BLaER1 treated with 17β-estradiol and CSF1 and Interleukin-3, amounts not matched to agents 10 nM and 100 nM (cell line): ENCODE measurements around the gene SF3A2.

Experiments used
- H3K27ac ChIP-seq, 11 experiments: shearing (Covaris generic); formaldehyde crosslinking; 2 replicates each; pipeline ENCODE4 v1.8.1; 2022
- H3K27me3 ChIP-seq, 11 experiments: shearing (Covaris generic); formaldehyde crosslinking; 2 replicates each; pipeline ENCODE4 v1.8.1; 2022
- H3K36me3 ChIP-seq, 11 experiments: shearing (Covaris generic); formaldehyde crosslinking; 2 replicates each; pipeline ENCODE4 v1.8.1; 2022
- H3K4me1 ChIP-seq, 10 experiments: shearing (Covaris generic); formaldehyde crosslinking; 2 replicates each; pipeline ENCODE4 v1.8.1; 2022
- H3K4me2 ChIP-seq, 11 experiments: shearing (Covaris generic); formaldehyde crosslinking; 2 replicates each; pipeline ENCODE4 v1.8.1; 2022
- H3K4me3 ChIP-seq, 10 experiments: shearing (Covaris generic); formaldehyde crosslinking; 2 replicates each; pipeline ENCODE4 v1.8.1; 2022
- H3K9ac ChIP-seq, 11 experiments: shearing (Covaris generic); formaldehyde crosslinking; 2 replicates each; pipeline ENCODE4 v1.8.1; 2022
- H3K9me3 ChIP-seq, 11 experiments: shearing (Covaris generic); formaldehyde crosslinking; replicated peaks in 1 of 11; 2 replicates each; pipeline ENCODE4 v1.8.1; 2022
- H4K20me1 ChIP-seq, 11 experiments: shearing (Covaris generic); formaldehyde crosslinking; 2 replicates each; pipeline ENCODE4 v1.8.1; 2022
- Cebpa-rat ChIP-seq, 11 experiments: shearing (Covaris generic); IDR thresholded peaks; 2 replicates each; pipeline ENCODE4 v1.8.1; 2022

The SF3A2 gene

DNA sequence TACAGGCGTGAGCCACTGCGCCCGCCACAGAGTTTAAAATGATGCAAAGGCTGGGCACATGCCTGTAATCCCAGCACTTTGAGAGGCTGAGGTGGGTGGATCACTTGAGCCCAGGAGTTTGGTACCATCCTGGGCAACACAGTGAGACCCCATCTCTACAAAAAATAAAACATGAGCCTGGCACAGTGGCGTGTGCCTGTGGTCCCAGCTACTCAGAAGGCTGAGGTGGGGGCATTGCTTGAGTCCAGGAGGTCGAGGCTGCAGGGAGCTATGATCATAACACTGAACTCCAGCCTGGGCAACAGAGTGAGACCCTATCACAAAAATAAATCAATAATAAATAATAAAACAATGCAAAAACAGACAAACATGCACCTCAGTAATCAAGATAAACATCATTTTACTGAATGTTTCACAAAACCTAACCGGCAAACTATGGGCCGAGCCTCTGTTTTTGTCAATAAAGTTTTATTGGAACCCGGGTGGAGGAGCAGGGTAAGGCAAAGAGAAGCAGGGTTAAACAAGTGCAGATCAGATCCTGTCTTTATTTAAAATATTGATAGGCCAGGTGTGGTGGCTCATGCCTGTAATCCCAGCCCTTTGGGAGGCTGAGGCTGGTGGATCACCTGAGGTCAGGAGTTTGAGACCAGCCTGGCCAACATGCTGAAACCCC is 47.3 kb downstream of the SF3A2 start:
- Histone ChIP-seq H3K27me3 (peaks cover 0 to 15% (median 0%) of the 10 kb centered on the region in 11 experiments; a peak in 2 of 22 replicates), H3K27ac (no peak overlapping the region), H3K4me3 (no peak overlapping the region), H3K4me1 (peaks cover 54 to 92% (median 85%) of the 10 kb centered on the region in 10 experiments), H3K36me3 (no peaks in the 10 kb centered on the region), H4K20me1 (peaks cover 0 to 82% (median 8%) of the 10 kb centered on the region in 11 experiments; a peak in 9 of 22 replicates), H3K9me3 (no peaks in the 10 kb centered on the region), H3K9ac (no peak overlapping the region), H3K4me2 (peak overlapping the region in 7 of 11 experiments; percentile 95 to 98 (median 97); a peak in 6 of 22 replicates)
- no peak for TF ChIP-seq Cebpa-rat (IDR thresholded peaks at IDR 0.05)

DNA sequence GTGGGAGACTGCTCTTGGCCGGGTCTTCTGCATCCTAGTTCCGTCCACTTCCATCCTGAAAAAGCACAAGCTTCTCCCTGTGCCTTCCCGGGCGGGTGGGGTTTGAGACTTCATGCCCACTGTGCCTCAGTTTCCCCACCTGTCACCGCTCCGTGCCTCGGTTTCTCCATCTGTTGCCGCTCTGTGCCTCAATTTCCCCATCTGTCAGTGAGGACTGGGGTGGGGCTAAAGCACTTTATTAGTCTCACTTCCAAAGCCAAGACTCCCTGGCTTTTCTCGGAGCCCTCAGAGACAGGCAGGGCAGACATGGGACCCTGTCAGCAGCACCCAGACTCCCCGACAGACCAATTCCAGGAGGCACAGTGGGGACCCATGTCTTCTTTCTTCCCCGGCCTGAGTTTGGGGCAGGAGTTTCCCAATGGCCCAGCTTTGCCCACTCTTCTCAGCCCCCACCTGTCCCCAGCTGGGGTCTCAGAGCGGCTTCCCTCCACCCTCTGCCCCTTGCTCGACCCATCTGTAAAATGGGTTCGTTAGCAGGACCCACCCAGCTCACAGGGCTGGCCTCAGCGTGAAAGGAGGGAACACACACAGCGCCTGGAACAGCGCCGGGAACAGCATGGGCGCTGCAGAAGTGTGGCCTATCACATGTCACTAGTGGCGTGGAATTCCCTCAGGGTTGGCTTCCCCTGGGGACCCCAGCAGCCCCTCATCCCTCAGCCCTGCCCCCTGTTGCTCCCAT is 49.9 kb downstream of the SF3A2 start:
- H4K20me1 ChIP-seq = peaks cover 3 to 76% (median 10%) of the 10 kb centered on the region in 11 experiments; a peak in 18 of 22 replicates
- no peak for TF ChIP-seq Cebpa-rat (IDR thresholded peaks at IDR 0.05)
- peaks cover 0 to 26% (median 0%) of the 10 kb centered on the region in 11 experiments; a peak in 4 of 22 replicates for H3K27me3 ChIP-seq
- peak overlapping the region in 7 of 11 experiments; percentile 1 to 56 (median 21); a peak in 9 of 22 replicates for H3K9ac ChIP-seq
- H3K4me1 ChIP-seq = peaks cover 58 to 93% (median 82%) of the 10 kb centered on the region in 10 experiments
- peak overlapping the region; percentile 24 to 100 (median 98) for H3K4me2 ChIP-seq
- no peaks in the 10 kb centered on the region for H3K9me3 ChIP-seq
- peaks cover 0 to 11% (median 2%) of the 10 kb centered on the region in 11 experiments; a peak in 10 of 22 replicates for H3K36me3 ChIP-seq
- H3K27ac ChIP-seq = peak overlapping the region in 7 of 11 experiments; percentile 21 to 99 (median 53); a peak in 11 of 22 replicates
- H3K4me3 ChIP-seq = no peak overlapping the region

DNA sequence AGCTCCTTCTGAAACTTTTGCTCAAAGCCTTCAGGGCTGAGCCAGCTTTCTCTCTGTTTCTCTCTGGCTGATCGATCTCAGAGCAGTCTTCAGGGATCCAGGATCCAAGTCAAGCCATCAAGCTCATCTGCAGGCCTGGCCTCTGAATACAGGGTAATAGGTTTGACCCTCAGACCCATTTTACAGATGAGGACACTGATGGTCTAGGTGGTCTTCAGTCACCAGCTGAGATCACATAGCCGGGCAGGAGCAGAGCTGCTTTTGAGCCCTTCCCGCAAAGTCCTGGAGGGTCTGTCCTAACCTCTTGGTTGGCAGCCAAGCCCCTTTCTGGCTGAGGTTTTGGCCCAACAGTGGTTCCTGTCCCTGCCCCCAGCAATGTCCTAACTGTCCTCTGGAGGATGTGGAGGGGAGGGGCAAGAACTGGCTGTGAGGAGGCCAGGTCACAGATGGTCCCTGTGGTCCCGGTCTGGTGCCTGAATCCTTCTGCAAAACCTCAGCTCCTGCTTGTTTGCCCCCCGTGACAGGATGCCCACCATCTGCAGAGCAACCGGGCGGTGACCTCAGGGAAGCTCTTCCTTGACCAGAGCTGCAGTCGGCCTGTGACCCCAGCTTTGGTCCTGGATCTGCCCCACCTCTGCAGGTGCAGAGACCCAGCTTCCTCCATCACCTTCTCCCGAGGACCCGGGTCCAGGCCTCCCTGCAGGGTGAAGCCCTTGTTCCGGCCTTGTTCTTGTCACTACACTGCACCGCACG is 51.1 kb downstream of the SF3A2 start:
- Histone ChIP-seq H3K4me1 (peaks cover 58 to 93% (median 82%) of the 10 kb centered on the region in 10 experiments), H3K9ac (peak overlapping the region in 9 of 11 experiments; percentile 89 to 94 (median 92); a peak in 18 of 22 replicates), H3K4me3 (peak overlapping the region in 7 of 10 experiments; percentile 3 to 86 (median 39); a peak in 9 of 20 replicates), H3K9me3 (no peaks in the 10 kb centered on the region), H3K27me3 (peaks cover 0 to 30% (median 0%) of the 10 kb centered on the region in 11 experiments; a peak in 4 of 22 replicates), H4K20me1 (peaks cover 11 to 76% (median 22%) of the 10 kb centered on the region in 11 experiments; a peak in 18 of 22 replicates), H3K27ac (peak overlapping the region in 9 of 11 experiments; percentile 94 to 99 (median 97); a peak in 19 of 22 replicates), H3K4me2 (peak overlapping the region; percentile 95 to 100 (median 98)), H3K36me3 (peaks cover 0 to 23% (median 13%) of the 10 kb centered on the region in 11 experiments; a peak in 15 of 22 replicates)
- no peak for TF ChIP-seq Cebpa-rat (IDR thresholded peaks at IDR 0.05)

DNA sequence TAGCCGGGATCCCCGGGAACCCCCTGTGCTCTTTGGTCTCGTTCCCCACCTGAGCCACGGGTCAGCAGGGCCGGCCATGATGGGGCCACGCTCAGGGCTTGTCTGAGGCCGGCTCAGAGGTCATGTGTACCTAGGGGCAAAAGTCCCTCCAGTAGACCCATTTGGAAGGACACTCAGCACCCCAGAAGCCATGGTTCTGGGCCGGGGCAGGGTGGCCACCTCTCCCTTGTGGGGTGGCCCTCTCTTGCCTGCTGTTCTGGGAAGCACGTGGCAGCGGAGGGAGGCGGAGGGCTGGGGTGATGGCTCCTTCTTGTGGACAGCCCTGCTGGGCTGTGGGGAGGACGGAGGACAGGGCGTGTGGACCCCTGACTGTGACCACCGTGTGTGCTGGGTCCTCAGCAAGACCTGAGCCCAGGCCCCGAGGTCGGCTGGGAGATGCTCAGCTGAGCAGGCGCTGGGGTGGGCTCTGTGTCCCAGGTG is 51.8 kb downstream of the SF3A2 start:
- no peaks in the 10 kb centered on the region for H3K9me3 ChIP-seq
- TF ChIP-seq Cebpa-rat (IDR thresholded peaks at IDR 0.05) = no peak
- H3K9ac ChIP-seq = peak overlapping the region; percentile 83 to 94 (median 91); a peak in 19 of 22 replicates
- H3K4me3 ChIP-seq = peak overlapping the region in 7 of 10 experiments; percentile 12 to 87 (median 84); a peak in 6 of 20 replicates
- peaks cover 11 to 76% (median 28%) of the 10 kb centered on the region in 11 experiments; a peak in 18 of 22 replicates for H4K20me1 ChIP-seq
- peaks cover 0 to 29% (median 18%) of the 10 kb centered on the region in 11 experiments; a peak in 15 of 22 replicates for H3K36me3 ChIP-seq
- H3K4me1 ChIP-seq = peaks cover 60 to 93% (median 83%) of the 10 kb centered on the region in 10 experiments
- peak overlapping the region; percentile 95 to 100 (median 98) for H3K4me2 ChIP-seq
- peak overlapping the region; percentile 66 to 99 (median 97); a peak in 21 of 22 replicates for H3K27ac ChIP-seq
- peaks cover 0 to 30% (median 0%) of the 10 kb centered on the region in 11 experiments; a peak in 4 of 22 replicates for H3K27me3 ChIP-seq

DNA sequence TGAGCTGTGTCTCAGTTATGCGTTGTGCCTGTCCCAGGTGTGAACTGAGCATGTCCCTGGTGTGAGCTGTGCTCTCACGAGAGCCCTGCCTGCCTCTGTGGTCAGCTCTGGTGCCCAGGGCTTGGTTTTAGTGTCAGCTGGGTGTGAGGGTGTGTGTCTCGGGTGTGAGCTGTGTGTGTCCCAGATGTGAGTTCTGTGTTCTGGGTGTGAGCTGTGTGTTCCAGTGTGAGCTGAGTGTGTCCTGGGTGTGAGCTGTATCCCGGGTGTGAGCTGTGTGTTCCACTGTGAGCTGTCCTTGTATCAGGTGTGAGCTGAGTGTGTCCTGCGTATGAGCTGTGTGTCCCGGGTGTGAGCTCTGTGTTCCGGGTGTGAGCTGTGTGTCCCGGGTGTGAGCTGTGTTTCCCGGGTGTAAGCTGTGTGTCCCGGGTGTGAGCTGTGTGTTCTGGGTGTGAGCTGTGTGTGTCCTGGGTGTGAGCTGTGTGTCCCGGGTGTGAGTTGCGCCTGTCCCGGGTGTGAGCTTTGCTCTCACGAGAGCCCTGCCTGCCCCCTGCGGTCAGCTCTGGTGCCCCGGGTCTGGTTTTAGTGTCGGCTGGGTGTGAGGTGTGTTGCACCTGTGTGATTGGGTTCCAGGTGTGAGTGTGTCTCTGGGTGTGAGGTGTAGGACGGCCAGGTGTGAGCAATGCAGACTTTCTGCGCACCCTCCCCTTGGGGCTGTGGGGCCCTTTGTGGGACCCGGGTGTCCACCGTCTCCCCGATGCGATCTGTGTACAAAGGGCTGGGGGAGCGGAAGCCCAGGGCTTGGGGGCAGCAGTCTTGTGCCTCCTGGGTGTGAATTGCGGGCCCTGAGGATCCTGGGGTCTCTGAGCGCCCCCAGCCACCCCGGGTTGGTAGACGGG is 52.4 kb downstream of the SF3A2 start:
- Histone ChIP-seq H3K4me1 (peaks cover 66 to 93% (median 85%) of the 10 kb centered on the region in 10 experiments), H3K9ac (peak overlapping the region; percentile 83 to 94 (median 91); a peak in 21 of 22 replicates), H3K4me2 (peak overlapping the region; percentile 95 to 100 (median 98)), H4K20me1 (peaks cover 11 to 77% (median 35%) of the 10 kb centered on the region in 11 experiments; a peak in 19 of 22 replicates), H3K4me3 (peak overlapping the region; percentile 65 to 87 (median 80)), H3K9me3 (no peaks in the 10 kb centered on the region), H3K27ac (peak overlapping the region; percentile 66 to 99 (median 97); a peak in 21 of 22 replicates), H3K36me3 (peaks cover 0 to 36% (median 18%) of the 10 kb centered on the region in 11 experiments; a peak in 15 of 22 replicates), H3K27me3 (peaks cover 0 to 33% (median 0%) of the 10 kb centered on the region in 11 experiments; a peak in 4 of 22 replicates)
- TF ChIP-seq Cebpa-rat (IDR thresholded peaks at IDR 0.05) = no peak

DNA sequence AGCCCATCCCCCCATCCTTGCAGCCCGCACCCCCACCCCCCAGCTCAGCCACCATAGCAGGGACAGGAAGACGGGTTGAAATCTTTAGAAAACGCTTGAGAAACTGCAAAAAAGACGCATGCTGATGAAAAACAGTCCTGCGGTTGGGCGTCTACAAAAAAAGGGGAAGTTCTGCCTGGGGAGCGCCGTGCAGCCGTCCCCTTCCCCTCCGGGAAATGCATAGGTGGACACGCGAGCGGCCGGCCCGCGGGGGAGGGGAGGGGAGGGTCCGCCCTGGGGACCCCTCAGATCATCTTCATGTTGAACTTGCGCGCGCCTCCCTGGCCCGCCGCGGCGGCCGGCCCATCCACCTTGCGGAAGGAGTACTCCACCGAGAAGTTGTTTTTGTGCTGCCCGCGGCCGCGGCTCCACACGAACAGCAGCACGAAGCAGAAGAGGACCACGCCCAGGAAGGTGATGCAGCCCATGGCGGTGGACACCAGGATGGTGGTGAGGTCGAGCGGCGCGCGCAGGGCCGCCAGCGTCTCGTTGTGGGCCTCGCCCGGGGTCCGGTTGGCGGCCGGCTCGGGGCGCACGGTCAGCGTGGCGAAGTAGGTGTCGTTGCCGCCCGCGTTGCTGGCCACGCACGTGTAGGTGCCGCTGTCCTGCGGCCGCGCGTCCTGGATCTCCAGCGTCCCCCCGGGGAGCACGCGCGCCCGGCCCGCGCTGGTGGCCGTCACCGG is 53.3 kb downstream of the SF3A2 start:
- TF ChIP-seq Cebpa-rat (IDR thresholded peaks at IDR 0.05) = peak in 3 of 11 experiments; percentile 7 to 53 (median 38); a peak in 2 of 22 replicates
- H3K9ac ChIP-seq = peak overlapping the region; percentile 83 to 94 (median 91)
- H4K20me1 ChIP-seq = peaks cover 11 to 83% (median 43%) of the 10 kb centered on the region in 11 experiments; a peak in 19 of 22 replicates
- H3K4me2 ChIP-seq = peak overlapping the region; percentile 95 to 100 (median 98)
- no peaks in the 10 kb centered on the region for H3K9me3 ChIP-seq
- peaks cover 0 to 34% (median 0%) of the 10 kb centered on the region in 11 experiments; a peak in 4 of 22 replicates for H3K27me3 ChIP-seq
- peaks cover 74 to 97% (median 89%) of the 10 kb centered on the region in 10 experiments for H3K4me1 ChIP-seq
- H3K27ac ChIP-seq = peak overlapping the region; percentile 66 to 99 (median 97); a peak in 21 of 22 replicates
- peak overlapping the region; percentile 65 to 87 (median 80) for H3K4me3 ChIP-seq
- peaks cover 0 to 40% (median 20%) of the 10 kb centered on the region in 11 experiments; a peak in 15 of 22 replicates for H3K36me3 ChIP-seq
